HG02852 (cell line): ENCODE results near the gene GPC6.

Experiments
- ATAC-seq: cut with Tn5 transposase; IDR thresholded peaks from one replicate; pipeline ENCODE4 v1.9.1; 2021; ENCODE audit warnings: mild to moderate bottlenecking, moderate library complexity; ENCODE audit not compliant: unreplicated experiment

GPC6 gene

DNA sequence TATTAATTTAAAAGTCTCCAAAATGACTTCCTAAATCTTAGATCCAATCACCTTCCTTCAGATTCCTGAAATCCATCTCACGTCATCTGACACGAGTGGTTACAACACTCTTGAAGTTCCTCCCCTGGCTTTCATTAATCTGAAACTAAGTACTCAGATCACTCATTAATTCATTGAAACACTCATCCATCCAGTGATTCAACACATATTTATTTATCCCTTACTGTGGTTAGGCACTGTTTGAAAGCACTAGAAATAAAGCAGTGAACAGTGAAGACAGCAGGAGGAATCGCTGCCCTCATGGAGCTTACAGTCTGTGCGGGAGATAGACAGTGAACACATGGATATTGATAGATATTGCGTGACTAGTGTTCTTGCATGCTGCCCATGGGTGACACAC, 780.5 kb downstream of the GPC6 start:
- no peak for ATAC-seq

DNA sequence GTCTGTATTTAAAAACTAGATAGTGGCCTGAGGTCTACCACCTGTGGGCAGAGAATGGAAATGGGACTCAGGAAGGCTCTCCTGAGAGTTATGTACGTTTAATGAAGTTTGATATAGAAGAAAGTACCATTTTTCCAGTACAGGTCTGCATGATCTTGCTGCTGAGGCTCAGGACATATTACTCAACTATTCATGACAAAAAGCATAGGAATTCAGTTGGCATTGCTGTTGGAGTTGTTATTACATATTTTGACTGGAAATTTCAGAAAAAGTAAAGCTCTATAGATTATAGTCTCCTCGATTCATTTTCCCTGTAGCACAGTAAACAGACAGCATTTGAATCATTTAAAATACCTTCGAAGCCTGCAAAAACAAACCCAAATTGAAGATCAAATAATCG, 783.1 kb downstream of the GPC6 start:
- ATAC-seq: no peak

DNA sequence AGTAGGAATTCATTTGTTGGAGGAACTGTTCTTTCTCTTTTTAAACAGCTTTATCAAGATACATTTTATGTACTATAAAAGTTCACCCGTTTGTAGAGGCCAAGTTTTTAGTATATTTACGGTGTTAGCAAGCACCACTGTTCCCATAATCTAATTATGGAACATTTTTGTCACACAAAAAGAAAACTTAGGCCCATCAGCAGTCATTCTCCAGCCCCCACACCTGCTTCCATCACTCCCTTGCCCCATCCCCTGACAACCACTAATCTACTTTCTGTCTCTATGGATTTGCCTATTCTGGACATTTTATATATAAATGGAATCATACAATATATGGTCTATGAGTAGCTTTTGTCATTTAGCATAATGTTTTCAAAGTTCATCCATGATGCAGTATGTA, 787.9 kb downstream of the GPC6 start:
- ATAC-seq: no peak

DNA sequence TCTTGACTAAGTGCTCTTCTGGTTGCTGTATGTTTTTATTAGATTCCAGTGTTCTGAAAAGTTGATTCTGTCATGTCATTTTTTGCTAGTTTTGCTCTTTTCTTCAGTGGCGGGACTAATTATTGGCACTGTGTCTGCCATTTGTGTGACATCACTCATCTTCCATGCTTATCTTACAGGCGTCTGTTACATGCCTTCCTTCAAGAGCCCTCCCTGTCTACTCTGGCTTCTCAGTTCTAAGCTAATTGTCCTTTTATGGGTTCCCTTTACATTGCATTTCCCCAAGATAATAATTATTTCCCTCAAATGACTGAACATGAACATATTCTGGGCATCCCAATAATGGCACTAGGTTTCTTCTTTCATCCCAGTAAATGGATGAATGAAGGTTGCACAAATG, 793.8 kb downstream of the GPC6 start:
- no peak for ATAC-seq

DNA sequence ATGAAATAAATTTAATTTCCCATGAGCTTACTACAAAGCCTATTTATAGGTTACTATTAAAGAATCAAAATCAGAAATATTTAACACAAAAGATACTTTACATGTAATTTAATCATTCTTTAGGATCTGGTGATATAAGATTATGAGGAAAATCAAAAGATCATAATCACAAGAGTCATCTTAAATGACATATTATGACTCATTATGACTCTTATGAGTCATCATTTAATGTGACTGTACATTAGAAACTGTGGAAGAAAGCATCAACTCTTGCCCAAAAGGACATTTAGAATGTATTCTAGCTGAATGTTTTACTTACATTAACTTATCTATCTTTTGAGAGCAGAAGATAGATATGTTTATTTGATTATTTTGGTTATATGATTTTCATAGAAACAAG, 794.2 kb downstream of the GPC6 start:
- no peak for ATAC-seq

GRCh38 chr13:94028234-94028633, 801.6 kb downstream of the GPC6 start:
- no peak for ATAC-seq

GRCh38 chr13:94028650-94029049, 802.0 kb downstream of the GPC6 start:
- no peak for ATAC-seq

- no peak for ATAC-seq
Observed at GRCh38 chr13:94030415-94031119, 804.0 kb downstream of the GPC6 start.

- ATAC-seq: no peak
Observed at GRCh38 chr13:94031609-94032008, 805.0 kb downstream of the GPC6 start.

- no peak for ATAC-seq
Observed at GRCh38 chr13:94033098-94033497, 806.5 kb downstream of the GPC6 start.

DNA sequence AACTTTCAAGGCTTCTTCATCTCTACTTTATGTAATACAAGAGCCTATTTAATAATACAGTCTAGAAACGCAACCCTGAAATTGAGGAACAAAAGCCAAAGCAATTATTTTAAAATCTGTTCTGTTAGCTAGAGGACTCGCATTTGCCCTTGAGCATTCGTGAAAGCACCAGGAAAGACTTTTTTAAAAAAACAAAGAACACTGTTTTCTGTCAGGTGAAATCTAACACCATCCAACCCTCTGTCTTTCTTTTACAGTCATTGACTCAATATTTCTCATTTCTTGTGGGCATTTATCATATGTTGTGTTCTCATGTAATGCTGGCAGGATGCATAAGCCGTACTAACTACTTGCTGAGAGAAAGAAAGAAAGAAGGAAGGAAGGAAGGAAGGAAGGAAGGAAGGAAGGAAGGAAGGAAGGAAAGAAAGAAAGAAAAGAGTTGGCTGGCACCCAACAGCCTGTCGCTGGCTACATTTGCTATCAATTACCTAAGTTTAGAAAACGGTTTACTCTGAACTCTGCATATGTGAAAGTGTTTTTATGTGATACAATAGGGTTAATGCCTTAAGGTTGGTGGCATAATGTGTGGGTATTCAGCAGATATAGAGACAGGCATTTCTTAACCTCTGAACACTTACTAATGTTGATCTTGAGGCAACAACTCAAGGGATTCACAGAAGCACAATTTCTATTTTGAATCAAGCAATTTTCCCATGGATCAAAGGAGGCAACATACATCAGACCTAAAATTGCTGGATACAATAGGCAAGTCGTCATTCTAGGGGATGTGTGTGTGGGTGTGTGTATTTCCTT, 807.4 kb downstream of the GPC6 start:
- ATAC-seq: no peak

GRCh38 chr13:94050039-94050438, 823.4 kb downstream of the GPC6 start:
- no peak for ATAC-seq

- no peak for ATAC-seq
Observed at GRCh38 chr13:94050686-94051085, 824.1 kb downstream of the GPC6 start.

GRCh38 chr13:94053986-94054593, 827.5 kb downstream of the GPC6 start:
- no peak for ATAC-seq

- no peak for ATAC-seq
Observed at GRCh38 chr13:94056362-94056990, 829.9 kb downstream of the GPC6 start.

- no peak for ATAC-seq
Observed at GRCh38 chr13:94057618-94058186, 831.1 kb downstream of the GPC6 start.

- no peak for ATAC-seq
Observed at GRCh38 chr13:94058821-94059360, 832.3 kb downstream of the GPC6 start.

DNA sequence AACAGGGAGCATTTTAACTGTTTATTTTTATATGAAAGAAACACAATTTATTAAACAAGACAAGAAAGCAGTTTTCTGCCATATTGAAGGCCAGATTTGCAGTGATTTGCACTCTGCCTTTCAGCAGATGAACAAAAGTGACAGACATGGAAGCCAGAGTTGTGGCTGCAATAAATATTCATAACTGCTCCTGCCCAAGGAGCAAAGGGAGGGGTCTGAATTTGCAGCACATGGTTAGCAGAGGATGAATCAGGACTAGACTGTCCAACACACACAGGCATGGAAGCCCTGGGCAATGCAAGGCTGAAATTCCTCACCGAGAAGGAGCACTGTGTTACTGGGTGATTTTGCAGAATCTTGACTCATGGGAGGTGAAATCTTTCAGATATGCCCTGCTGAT, 834.7 kb downstream of the GPC6 start:
- no peak for ATAC-seq

DNA sequence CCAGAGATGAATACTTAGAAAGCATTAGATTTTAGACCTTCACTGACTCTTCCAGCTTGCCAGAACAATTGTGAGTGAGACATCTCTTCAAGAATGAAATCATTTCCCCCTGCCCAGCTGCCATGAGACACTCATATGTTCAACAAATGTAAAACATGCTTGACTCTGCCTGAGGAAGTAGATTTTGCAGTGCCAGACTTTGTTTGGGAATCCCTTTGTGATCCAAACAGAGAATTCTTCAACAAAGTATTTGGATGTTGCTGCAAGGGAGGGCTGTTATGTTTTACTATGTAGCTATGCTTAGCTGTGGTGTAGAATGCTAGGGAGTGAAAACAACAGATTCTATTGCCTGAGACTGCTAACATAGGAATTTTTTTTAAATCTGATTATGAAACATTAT, 836.5 kb downstream of the GPC6 start:
- ATAC-seq: no peak

- ATAC-seq: no peak
Observed at GRCh38 chr13:94063848-94064247, 837.2 kb downstream of the GPC6 start.

DNA sequence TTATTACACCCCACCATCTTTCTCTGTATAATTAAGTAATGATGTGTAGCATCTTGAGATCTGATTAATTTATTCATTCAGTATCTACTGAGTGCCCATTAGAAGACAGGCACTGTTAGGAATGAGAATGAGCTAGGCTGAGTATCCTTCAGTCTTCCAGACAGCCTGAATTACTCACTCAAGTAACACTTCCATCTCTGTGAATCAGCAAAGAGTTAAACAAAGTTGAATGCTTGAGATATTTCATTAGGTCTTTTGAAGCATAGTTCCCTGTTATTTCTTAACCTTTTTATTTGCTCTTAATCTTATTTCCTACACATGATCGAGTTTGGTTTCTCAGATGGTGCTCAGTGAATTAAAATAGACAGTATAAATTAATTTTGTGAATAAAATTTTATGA, 839.1 kb downstream of the GPC6 start:
- no peak for ATAC-seq
